Cardiac fibroblast (primary cell): ENCODE measurements around the gene TBC1D1.

ENCODE experiments used
- DNase-seq, 2 donors: peaks; one replicate each; pipeline versions ENCODE4 v3.0.0 to v3.0.0-alpha.2; 2010; ENCODE audit warnings: low read depth in 2 of 2
- H3K4me3 ChIP-seq, 2 donors: replicated peaks in 1 of 2; 1 replicate in 1 of 2; 2 replicates in 1 of 2; pipeline ENCODE4 v1.5.1; 2011; ENCODE audit warnings: low read depth in 2 of 2, low read length in 2 of 2, mild to moderate bottlenecking in 2 of 2, moderate library complexity in 1 of 2
- TF ChIP-seq, protein P1 (sequence below): IDR thresholded peaks from one replicate; pipeline ENCODE4 v1.5.1; 2011; ENCODE audit warnings: low read depth, mild to moderate bottlenecking, low read length, inconsistent platforms

Gene TBC1D1

DNA sequence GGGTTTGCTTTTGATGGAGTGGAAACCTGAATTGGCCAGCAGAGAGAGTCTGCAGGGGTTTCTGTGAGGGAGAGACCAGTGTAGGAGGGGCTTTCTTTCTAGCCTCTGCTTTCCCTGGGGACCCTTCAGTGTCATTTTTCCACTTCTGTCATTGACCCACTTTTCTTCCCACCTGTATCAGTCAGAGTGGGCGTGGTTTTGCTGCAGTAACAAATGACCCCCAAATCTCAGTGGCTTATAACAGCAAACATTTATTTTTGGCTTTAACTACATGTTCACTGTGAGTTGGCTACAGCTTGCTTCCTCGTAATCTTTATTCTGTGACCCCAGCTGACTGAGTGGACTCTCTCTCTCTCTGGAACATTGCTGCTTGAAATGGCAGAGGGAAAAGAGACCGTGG, 43.7 kb downstream of the TBC1D1 start:
- no peak for DNase-seq
- TF ChIP-seq, protein P1, sequence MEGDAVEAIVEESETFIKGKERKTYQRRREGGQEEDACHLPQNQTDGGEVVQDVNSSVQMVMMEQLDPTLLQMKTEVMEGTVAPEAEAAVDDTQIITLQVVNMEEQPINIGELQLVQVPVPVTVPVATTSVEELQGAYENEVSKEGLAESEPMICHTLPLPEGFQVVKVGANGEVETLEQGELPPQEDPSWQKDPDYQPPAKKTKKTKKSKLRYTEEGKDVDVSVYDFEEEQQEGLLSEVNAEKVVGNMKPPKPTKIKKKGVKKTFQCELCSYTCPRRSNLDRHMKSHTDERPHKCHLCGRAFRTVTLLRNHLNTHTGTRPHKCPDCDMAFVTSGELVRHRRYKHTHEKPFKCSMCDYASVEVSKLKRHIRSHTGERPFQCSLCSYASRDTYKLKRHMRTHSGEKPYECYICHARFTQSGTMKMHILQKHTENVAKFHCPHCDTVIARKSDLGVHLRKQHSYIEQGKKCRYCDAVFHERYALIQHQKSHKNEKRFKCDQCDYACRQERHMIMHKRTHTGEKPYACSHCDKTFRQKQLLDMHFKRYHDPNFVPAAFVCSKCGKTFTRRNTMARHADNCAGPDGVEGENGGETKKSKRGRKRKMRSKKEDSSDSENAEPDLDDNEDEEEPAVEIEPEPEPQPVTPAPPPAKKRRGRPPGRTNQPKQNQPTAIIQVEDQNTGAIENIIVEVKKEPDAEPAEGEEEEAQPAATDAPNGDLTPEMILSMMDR = no peak
- H3K4me3 ChIP-seq = no peak overlapping the region

DNA sequence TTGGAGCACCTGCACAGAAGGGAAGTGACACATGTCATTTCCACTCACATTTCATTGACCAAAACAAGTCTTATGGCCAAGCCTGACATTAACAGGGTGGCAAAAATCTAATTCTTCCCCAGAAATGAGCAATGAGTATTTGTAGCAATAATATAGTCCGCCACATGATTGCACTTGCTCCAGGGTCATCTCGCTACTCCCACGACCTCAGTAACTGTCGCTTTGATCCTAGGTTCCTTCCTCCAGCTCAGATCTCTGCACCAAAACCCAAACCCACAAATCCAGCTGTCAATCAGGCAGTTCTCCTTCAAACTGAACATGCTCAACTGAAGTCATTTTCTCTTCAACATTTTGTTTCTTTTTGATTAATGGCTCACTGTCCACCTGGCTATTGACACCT, 44.1 kb downstream of the TBC1D1 start:
- TF ChIP-seq, protein P1 = no peak
- DNase-seq = no peak
- no peak overlapping the region for H3K4me3 ChIP-seq

DNA sequence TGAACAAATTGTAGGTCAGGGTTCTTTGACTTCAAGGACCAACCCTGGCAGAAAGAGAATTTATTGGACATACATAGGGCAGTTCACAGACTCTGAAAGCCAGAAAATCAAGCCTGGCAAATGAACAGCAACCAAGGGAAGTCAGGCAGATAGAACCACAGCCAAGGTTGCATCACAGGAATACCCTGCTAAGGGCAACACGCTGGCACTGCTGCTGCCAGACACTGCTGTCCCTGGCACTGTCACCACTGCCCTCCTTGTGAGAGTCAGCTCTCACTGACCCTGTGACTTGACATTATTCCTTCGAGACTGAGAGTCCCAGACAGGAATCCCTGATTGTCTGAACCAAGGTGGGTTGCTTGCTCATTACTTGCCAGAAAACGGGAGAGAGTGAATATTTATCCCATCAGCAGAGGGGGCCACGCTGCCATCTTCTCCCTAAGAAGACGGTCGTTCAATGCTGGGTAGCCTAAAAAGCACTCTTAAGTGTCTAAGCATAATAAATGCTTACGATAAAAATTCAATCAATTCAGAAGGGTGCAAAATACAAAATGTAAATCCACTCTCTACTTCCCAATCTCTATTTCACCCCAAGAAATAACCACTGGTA, 46.1 kb downstream of the TBC1D1 start:
- DNase-seq = no peak
- no peak overlapping the region for H3K4me3 ChIP-seq
- TF ChIP-seq, protein P1 = no peak

DNA sequence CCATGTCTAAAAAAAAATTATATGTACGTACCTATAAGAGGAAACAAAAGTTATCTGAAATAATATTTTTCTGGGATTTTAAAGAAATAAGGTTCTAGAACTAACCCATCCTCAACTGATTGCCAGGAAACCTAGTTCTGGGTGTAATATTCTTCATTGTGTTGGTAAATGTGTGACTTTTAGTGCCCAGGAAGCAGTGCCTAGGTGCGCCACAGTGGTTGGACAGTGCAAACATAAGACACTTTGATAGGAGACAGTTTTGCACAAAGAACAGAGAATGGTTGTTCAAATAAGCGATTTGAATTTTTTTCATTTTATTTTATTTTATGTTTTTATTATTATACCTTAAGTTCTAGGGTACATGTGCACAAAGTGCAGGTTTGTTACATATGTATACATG, 47.3 kb downstream of the TBC1D1 start:
- TF ChIP-seq, protein P1 = no peak
- no peak for DNase-seq
- no peak overlapping the region for H3K4me3 ChIP-seq

DNA sequence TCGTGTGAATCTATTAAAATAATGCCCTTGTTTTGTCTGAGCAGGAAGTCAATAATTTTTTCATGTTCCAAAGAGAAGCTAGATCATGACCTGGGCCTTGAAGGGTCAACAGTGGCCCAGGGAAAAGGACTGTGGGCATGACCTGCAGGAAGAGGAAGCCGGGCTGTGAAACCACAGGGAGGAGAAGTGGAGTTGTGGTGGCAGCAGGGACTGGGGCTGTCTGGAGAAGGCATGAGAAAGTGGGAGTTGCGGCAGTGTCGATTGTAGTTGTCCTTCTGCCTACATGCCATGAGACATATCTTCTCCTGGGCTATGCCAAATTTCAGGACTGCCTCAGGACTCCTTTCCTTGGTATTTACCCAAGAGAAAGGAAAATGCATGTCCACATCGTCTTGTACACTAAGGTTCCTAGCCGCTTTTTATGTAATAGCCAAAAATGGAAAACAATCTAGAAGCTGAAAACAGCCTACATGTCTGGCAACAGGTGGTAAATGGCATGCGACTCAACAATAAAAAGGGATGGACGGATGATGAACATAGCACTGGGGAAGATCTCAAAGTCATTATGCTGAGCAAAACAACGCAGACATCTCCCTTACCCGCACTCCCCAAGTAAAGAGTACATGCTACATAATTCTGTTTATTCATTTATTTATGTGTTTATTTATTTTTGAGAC, 55.8 kb downstream of the TBC1D1 start:
- no peak overlapping the region for H3K4me3 ChIP-seq
- DNase-seq = no peak
- TF ChIP-seq, protein P1 = no peak

DNA sequence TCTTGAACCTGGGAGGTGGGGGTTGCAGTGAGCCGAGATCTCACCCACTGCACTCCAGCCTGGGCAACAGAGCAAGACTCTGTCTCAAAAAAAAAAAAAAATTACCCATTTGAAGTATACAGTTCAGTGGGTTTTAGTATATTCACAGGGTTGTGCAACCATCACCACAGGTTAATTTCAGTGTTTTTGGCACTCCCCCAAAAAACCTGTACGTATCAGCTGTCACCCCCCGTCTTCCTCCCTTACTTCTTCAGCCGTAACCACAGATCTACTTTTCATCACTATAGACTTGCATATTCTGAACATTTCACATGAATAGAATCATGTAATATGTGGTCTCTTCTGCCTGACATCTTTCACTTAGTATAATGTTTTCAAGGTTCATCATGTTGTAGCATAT, 57.7 kb downstream of the TBC1D1 start:
- TF ChIP-seq, protein P1 = no peak
- DNase-seq = no peak

More for the DNA sequence above, 57.7 kb downstream of the TBC1D1 start:
- H3K4me3 ChIP-seq = no peak overlapping the region
